Measurements from ENCODE around the gene MTHFD1L.

Gene MTHFD1L

DNA sequence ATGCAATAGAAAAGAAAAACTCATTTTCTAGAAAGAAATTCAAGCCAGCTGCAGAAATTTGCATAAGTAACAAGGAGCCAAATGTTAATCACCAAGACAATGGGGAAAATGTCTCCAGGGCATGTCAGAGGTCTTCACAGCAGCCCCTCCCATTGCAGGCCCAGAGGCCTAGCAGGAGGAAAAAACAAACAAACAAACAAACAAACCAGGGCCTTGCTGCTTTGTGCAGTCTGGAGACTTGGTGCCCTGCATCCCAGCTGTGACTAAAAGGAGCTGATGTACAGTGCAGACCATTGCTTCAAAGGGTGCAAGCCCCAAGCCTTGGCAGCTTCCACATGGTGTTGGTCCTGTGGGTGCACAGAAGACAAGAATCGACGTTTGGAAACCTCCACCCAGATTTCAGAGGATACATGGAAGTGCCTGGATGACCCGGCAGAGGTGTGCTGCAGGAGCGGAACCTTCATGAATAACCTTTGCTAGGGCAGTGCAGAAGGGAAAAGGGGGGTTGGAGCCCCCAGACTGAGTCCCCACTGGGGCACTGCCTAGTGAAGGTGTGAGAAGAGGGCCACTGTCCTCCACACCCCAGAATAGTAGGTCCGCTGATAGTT, 263.4 kb downstream of the MTHFD1L start:
- no peak for DNase-seq

DNA sequence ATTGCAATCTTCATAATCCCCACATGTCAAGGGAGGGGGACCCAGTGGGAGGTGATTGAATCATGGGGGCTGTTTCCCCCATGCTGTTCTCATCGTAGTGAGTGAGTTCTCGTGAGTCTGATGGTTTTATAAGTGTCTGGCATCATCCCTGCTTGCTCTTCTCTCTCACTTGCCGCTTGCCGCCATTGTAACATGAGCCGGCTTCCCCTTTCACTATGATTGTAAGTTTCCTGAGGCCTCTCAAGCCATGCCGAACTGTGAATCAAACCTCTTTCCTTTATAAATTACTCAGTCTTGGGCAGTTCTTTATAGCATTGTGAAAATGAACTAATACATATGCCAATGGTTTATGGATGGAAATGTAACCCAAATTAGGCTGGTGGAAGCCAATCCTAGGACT, 264.8 kb downstream of the MTHFD1L start:
- no peak for DNase-seq

DNA sequence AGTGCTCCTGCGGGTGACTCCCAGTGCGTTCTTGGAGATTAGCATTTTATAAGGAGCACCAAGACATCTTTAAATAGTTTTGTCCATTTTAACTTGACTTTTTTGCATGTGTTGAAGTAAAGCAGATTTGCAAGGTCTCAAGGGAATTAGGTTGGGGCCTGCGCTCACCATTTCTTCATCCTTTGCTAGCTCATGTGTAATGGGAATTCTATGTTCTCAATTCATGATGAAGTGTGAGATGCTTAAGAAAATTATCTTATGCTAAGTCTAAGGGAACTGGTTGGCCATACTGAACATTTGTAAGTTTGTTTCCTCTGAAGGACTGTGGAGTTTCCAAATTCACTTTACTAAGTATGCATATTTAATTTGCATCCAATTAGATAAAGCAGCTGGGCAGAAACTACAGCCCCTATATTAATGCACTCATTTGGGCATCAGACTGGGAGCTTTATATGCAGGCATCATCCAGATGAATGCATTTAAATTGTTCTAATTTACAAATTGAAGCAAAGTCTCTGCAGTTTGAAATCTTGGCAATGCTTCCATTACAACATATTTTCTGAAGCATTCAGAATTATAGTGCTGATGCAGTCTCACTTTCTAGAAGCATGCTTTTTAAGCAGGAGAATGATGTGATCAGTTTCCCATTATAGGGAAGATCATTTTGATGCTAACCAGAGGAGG, 266.0 kb downstream of the MTHFD1L start:
- no peak for DNase-seq

DNA sequence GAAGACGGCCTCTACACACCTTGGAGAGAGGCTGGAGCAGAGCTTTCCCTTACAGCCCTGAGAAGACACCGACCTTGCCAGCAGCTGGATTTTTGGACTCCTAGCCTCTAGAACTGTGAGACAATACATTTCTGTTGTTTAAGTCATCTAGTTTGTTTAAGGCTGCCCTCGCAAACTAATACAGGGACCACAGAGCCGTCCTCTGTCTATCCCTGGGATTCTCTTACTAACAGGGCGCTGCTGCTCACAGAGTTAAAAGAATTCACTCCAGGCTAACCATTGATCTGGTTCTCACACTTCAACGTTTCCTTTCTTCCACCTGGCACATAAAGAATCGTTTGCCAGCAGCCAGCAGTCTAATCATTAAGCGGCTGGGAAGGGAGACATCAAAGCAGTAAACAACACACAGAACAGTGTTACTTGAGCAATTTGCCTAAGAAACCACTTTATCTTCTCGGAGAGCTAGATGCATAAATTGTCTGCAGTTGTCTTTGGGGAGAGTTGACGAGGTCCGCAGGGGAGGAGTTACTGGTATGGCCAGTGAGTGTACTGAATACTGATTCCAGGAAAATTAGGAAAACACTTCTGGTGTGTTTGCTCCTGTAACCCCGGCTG, 270.7 kb downstream of the MTHFD1L start:
- DNase-seq = no peak

DNA sequence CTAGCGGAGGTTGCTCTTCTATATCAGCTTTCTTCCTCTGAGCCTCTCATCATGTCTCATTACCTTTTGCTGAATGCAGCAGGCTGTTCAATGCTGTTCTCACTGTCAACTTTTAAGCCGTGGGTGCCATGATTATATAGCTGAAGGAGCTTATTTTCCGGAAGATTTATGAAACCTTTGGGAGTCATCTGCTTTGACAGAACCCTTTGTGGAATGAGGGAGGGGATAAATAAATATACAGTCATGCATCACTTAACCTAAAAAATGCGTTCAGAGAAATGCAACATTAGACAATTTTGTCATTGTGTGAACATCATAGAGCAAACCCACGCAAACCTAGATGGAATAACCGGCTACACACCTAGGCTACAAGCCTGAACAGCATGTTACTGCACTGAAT, 272.0 kb downstream of the MTHFD1L start:
- DNase-seq = peak; percentile 27

DNA sequence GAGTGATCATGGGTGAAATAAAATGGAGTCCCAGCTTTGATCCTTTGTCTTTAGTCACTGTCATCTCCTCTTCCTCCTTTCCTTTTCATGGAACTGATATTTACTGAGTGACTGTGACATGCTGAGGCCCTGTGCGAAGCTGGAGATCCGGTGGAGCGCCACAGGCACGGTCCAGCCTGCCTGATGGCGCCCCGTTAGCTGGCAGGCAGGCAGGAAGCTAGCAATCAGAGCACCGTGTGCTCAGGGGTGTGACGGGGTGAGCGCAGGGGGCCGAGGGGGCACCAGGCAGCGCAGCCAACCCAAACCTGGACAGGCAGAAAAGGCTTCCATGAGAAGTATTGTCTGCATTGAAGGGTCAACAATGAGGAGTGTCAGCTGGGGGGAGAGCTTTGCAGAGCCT, 274.0 kb downstream of the MTHFD1L start:
- DNase-seq = no peak

DNA sequence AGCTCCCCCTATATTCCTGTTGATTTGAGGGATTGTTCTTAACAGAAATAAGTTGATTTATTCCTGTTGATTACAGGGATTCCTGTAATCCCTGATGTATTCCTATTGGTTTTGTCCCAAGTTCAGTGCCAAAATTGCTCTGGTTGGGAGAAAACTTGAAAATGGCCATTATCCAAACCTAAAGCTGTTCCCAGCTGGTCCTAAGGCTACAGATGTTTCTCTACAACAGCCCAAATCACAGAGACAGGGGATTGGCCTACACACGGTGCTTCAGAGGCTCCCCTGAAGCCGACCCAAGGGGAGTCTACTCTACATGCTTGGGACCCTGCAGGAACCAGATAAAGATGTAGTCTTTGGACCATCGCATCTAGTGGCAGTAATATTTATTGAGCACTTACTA, 275.3 kb downstream of the MTHFD1L start:
- no peak for DNase-seq

DNA sequence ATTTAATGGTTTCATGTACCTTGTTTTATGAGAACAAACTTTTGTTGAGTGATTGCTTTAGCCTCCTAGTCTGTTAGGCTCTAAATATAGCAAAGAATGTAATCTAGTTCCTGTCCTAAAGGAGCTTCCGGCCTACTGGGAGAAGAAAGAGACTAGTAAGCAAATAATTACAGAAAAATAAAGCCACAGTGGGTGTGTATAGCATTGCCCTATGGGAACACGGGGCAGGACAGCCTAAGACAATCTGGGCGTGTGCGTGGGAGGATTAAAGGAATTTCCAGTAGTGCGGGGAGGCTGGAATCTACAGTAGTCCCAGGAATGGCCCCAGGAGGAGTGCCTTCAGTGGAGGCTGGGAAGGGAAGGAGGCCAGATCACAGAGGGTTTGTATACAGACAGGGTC, 276.2 kb downstream of the MTHFD1L start:
- peak; percentile 42 for DNase-seq

DNA sequence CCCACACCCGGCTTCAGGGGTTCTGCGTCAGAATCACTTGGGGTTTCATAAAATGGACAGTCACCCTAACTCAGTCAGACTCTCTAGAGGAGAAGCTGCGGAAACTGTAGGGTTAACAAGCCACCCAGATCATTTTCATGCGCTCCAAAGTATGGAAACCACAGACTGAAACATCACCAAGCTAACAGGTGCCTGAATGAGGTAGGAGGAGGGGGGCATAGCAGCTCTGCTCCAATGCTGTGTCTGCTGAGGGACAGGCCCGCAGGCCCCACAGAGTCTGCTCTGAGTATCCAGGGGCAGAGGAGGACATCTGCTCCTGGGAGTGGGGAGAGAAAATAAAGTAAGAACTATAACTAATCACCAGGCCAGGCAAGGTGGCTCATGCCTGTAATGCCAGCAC, 277.2 kb downstream of the MTHFD1L start:
- no peak for DNase-seq

DNA sequence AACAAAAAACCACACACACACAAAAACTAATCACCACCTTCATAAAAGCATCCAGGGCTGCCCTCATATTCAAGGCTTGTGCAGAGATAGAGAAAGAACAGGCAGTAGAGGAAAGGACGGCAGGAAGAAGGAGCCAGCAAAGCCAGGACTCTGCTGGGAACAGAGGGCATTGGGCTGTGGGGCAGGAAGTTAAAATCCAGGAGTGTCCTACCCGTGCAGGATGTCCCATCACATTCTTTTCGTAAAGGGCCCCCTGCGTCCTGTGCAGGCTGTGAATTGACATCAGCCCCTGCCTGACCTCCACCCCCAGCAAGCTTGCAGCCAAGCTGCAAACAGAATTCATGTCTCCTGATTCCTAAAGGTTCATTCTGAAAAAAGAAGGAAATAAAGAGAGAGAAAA, 277.8 kb downstream of the MTHFD1L start:
- DNase-seq = no peak

DNA sequence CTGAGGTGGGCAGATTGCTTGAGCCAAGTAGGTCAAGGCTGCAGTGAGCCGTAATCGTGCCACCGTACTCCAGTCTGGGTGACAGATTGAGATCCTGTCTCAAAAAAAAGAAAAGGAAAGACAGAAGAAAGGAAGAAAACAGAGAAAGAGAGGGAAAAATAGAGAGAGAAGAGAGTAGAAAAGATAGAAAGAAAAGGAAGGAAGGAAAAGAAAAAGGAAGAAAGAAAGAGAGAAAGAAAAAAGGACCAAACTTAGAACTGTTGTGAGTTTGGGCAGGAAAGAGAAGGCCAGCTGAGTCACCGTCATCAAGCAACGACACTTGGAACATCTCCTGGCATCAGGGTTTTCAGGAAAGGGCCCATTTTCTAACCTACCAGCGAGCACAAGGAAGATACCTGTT, 278.3 kb downstream of the MTHFD1L start:
- no peak for DNase-seq

DNA sequence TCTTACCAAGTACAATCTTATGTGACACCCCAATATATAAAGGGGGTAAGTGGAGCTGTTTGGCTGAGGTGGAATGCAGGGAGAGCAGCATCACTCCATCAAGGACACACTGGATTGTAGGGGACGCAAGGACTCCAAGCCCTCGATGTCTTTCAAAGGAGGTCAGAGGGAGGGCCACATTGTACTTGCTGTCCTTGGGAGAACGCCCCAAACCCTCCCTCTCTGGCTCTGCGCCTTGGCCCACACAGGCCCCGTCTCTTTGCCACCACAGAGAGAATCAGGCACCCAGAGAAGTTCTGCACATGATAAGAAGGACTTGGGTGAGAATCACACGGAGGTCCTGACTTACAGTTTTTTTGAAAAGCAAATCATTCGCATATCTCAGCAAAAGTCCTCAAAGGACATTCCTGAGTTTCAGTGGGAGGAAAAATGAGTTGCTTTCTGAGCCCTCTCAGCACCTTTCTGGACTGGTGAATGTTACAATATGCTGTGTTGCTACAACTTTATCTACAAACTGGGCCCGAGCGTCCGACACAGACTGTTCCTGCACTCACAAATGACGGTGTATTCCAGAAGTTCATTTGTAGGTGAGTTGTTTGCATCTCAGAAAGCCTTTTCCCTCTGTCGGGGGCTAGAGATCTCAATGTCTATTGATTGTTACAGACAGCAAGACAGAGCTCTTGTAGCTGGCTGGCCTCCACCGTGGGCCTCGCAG, 281.8 kb downstream of the MTHFD1L start:
- no peak for DNase-seq

DNA sequence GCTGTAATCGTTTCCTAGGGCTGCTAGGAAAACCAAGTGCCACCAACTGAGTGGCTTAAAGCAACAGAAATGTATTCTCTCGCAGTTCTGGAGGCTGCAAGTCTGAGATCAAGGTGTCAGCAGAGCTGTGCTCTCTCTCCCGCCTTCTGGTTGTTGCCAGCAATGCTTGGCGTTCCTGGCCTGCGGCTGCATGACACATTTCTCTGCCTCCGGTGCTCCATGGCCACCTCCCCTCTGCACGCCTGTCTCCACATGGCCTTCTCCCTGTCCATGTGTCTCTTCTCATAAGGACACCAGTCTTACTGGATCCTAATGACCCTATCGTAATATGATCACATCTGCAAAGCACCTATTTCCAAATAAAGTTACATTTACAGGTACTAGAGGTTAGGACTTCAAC, 282.6 kb downstream of the MTHFD1L start:
- peak; percentile 14 for DNase-seq

DNA sequence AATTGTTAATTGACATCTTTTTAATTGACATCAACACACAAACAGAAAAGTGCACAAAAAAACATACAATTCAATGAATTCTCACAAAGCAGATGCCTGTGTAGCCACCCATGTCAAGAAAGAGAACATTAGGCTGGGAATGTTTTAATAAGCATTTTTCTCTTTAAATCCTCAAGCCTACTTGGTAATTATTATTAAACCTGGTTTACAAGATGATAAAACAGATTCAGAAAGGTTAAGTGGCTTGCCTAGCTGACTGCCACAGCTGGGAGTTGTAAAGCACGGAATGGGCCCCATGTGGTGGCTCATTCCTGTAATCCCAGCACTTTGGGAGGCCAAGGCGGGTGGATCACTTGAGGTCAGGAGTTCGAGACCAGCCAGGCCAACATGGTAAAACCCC, 284.3 kb downstream of the MTHFD1L start:
- no peak for DNase-seq
